AG04449 (cell line): ENCODE measurements around the gene TYMP.

ENCODE experiments used
- CTCF ChIA-PET: fragments of 350-600 bp; formaldehyde crosslinking; extraction: SDS; loops from one replicate; lab custom pipeline; 2021; ENCODE audit warnings: antibody characterized with exemption; lab: Yijun Ruan, JAX
- POLR2A ChIA-PET: fragments of 400-600, 350-600 bp; formaldehyde crosslinking; extraction: SDS; loops from one replicate; lab custom pipeline; 2020; ENCODE audit warnings: antibody characterized with exemption, inconsistent platforms; lab: Yijun Ruan, JAX
- DNase-seq: peaks from one replicate; pipeline ENCODE4 v3.0.0-alpha.2; 2010; ENCODE audit warnings: low read depth, low spot score
- H3K4me3 ChIP-seq: 2 replicates; pipeline ENCODE4 v1.5.1; 2011; ENCODE audit warnings: low read depth, mild to moderate bottlenecking, control low read depth, low read length
- CTCF ChIP-seq: IDR thresholded peaks from one replicate; pipeline ENCODE4 v1.5.1; 2011; ENCODE audit warnings: mild to moderate bottlenecking, moderate library complexity, low read length, control low read depth, inconsistent platforms; ENCODE audit not compliant: insufficient read depth; ENCODE audit errors: missing control alignments

Gene TYMP

GRCh38 chr22:50560034-50560433, 30.2 kb upstream of the TYMP start:
- DNase-seq: no peak
- no peak overlapping the region for H3K4me3 ChIP-seq
- ChIA-PET CTCF (interaction anchor here (0.7 to 2.5 kb wide), 7 partner anchors 9 to 62 kb away, joined by 3 to 10 read pairs (median 3); partner anchors contain the start of gene SCO2), POLR2A (no interaction called here)
- TF ChIP-seq CTCF: no peak

GRCh38 chr22:50556703-50557102, 26.9 kb upstream of the TYMP start:
- no peak for TF ChIP-seq CTCF
- ChIA-PET CTCF (interaction anchor here (1.0 to 3.8 kb wide), 6 partner anchors 8 to 28 kb away, joined by 3 to 20 read pairs (median 4); partner anchors contain the start of genes CHKB, KLHDC7B and SYCE3), POLR2A (no interaction called here)
- H3K4me3 ChIP-seq: no peak overlapping the region
- DNase-seq: no peak

- ChIA-PET POLR2A (no interaction called here), CTCF (interaction anchor here (1.5 kb wide), 1 partner anchor 9 kb away, joined by 6 read pairs; the partner anchor contains the start of gene SYCE3)
- no peak overlapping the region for H3K4me3 ChIP-seq
- no peak for DNase-seq
- no peak for TF ChIP-seq CTCF
Observed at GRCh38 chr22:50553310-50553709, 23.5 kb upstream of the TYMP start.

- POLR2A ChIA-PET: interaction anchor here (1.0 kb wide), 1 partner anchor 26 kb away, joined by 3 read pairs; the partner anchor contains the start of gene SCO2
- no peak for DNase-seq
- TF ChIP-seq CTCF: no peak
- CTCF ChIA-PET: interaction anchor here (1.6 to 2.5 kb wide), 3 partner anchors 9 to 69 kb away, joined by 4 to 16 read pairs (median 10); partner anchors contain the start of gene SYCE3
- H3K4me3 ChIP-seq: no peak overlapping the region
Observed at GRCh38 chr22:50551160-50551752, 21.4 kb upstream of the TYMP start.

GRCh38 chr22:50550395-50550794, 20.6 kb upstream of the TYMP start:
- ChIA-PET CTCF (interaction anchor here (1.6 to 2.5 kb wide), 3 partner anchors 10 to 70 kb away, joined by 4 to 16 read pairs (median 10); partner anchors contain the start of gene SYCE3), POLR2A (interaction anchor here (1.0 kb wide), 1 partner anchor 25 kb away, joined by 3 read pairs; the partner anchor contains the start of gene SCO2)
- no peak for TF ChIP-seq CTCF
- DNase-seq: no peak
- H3K4me3 ChIP-seq: no peak overlapping the region

GRCh38 chr22:50548921-50549790, 19.3 kb upstream of the TYMP start:
- TF ChIP-seq CTCF: no peak
- H3K4me3 ChIP-seq: no peak overlapping the region
- ChIA-PET CTCF (interaction anchor here (2.5 kb wide), 3 partner anchors 11 to 14 kb away, joined by 10 to 16 read pairs (median 15); partner anchors contain the start of gene SYCE3), POLR2A (no interaction called here)
- DNase-seq: no peak
